HG03280 (cell line): ENCODE results near the gene GLI2.

Experiments
- ATAC-seq: cut with Tn5 transposase; IDR thresholded peaks from one replicate; pipeline ENCODE4 v1.9.1; 2021; ENCODE audit warnings: mild to moderate bottlenecking, moderate library complexity; ENCODE audit not compliant: unreplicated experiment

Gene GLI2

DNA sequence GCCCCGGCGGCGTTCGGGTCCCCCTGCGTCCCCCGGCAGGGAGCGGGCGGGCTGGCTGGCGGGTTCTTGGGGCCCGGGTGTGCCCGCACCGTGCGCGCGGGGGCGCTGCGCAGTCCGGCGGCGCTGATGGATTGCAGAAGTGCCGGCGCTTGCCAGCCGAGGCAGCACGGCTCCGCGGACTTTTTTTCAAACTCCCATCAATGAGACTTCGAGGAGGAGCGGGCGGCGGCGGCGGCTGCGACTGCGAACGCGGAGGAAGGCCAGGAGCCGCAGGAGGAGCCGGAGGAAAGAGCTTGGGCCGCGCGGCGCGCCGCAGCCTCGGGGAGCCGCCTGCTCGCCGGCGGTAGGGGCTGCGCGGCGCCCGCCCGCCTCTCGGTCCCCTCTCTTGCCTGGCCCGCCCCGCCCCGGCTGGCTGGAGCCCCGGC, at the start of gene GLI2:
GLI2 (plus strand) TSS at position 123 of the 425 bp plus-strand sequence. CDS start 61,453 bp downstream, outside the sequence.
- ATAC-seq, result no peak

DNA sequence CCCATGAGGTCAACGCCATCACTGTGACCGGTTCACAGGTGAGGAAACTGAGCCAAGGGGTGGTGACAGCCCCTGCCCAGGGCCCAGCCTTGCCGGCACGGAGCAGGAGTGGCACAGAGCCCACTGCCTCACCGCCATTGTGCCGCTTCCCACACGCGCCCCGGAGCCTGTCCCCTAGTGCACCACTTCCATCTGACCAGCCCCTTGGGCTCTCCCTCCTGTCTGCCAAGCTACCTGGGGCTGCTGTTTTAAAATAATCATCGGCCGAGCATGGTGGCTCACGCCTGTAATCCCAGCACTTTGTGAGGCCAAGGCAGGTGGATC, 49.7 kb upstream of the GLI2 start:
- no peak for ATAC-seq

DNA sequence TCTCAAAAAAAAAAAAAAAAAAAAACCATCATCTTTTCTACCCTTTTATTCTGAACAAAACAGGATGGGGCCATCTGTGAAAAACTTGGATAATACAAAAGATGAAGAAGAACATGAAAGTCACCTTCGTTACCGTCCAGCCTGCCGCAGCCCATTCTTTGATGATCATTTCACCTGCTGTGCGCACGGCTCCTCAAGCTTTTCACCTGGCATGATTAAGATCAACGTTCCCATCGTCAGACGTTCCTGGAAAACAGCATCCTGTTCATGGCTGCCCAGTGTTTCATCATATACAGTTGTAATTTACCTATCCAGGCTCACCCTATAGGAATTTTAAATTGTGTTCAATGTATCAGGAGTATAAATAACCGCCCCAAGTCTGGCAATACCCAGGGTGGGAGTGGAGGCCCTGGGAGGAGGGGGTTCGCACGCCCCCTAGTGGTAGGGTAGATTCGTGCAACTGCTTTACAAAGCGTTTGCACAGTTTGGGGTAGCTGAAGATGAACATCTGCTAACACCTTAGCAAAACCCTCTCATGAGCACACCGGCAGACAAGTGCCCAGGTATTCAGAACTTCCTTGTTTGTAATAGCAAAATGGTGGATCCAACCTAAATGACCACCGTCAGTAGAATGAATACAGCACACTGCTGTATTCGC, 49.0 kb upstream of the GLI2 start:
- ATAC-seq, result no peak

DNA sequence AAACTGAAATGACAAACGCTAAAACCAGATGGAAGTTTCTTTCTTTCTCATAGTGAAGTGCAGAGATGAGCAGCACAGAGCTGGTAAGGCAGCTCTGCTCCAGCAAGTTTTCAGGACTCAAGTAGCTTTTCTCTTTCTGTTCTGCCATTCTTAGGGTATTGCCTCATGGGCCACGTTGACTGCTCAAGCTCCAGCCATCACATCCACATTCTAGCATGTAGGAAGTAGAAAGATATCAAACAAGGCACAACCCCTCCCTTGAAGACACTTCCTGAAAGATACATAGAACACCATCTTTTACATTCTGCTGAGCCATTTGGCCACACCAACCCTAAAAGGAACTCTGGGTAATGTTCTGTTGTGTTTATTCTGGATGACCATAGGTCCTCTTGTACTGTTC, 48.5 kb upstream of the GLI2 start:
- ATAC-seq, result no peak

DNA sequence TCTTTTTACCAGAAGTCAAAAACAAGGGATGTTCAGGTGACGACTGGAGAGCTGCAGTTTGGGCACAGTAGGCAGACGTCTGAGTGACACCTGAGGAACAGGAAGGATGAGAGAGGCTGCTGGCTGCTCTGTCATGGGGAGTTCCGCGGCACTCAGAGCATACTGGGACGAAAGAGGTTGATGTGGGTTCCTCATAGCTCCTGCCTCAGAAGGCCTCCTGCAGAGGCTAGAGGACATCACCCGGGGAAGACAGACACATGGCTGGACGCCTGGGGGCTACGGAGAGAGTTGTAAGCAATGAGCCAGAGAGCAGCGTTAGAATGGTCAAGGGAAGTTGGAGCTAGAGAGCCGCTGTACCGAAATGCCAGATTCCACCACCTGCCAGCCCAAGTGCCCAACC, 45.1 kb upstream of the GLI2 start:
- no peak for ATAC-seq

DNA sequence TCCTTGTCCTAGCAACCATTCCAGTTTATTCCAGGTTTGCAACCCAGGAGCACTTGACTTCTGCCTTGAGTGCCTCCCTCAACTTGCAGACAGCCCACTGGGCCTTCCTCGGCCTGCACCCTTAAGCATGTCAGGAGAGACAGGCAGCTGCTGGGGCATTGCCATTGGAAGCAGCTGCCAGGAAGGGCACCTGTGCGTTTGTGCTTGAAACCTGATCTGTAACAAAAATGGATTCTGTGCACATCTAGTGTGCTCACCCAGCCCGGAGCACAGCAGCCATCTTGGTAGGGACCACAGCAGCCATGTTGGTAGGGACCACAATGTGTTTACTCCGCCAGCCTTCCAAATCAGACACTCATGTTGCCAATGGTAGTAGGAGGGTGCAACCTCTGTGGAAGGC, 44.3 kb upstream of the GLI2 start:
- no peak for ATAC-seq

DNA sequence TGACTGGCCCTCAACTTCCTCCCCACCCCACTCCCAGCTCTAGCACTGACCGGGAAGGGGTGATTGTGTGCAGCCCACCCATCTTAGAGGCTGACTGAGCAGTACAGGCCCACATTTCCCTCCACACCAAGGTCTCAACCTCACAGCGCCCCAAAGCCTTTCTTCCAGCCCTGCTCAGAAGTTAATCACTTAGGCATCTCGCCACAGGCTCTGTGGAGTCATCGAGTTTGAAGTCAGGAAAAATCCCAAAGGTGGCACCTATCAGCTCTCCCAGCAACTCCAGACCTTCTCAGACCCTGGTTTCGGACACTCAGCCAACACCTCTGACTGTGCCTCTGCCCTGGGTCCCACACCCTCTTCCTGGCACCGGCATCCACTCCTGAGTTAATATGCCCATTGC, 43.0 kb upstream of the GLI2 start:
- ATAC-seq, result no peak

DNA sequence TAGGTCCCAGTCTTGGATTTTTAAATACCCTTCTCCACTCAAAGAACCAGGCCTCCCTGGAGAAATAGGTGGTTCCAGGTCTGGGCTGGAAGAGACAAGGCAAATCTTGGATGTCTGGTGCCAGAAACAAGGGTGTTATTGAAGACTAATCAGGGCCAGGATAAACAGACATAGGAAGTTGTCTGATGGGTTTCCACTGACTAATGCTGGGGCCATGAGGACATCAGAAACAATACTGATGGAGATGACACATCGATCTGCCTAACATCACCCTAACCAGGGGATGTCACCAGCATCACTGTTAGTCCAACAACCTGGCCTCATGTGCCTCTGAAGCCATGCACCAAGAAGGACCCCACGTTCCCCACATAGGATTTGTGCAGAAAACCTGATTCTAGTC, 42.5 kb upstream of the GLI2 start:
- no peak for ATAC-seq

DNA sequence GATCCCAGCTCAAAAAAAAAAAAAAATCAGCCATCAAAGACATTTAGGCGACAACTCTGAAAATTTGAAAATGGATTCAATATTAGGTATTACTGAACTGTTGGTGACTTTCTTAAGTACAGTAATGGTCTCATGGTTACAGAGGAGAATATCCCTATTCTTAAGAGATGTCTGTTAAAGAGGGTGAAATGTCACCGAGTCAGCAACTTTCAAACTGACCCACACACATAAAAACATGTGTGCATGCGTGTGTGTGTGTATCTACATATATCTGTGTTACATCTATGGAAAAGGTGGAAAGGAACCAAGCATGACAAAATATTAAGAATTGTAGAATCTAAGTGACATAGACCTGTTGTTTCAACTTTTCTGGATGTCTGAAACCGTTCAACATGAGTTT, 41.6 kb upstream of the GLI2 start:
- no peak for ATAC-seq

DNA sequence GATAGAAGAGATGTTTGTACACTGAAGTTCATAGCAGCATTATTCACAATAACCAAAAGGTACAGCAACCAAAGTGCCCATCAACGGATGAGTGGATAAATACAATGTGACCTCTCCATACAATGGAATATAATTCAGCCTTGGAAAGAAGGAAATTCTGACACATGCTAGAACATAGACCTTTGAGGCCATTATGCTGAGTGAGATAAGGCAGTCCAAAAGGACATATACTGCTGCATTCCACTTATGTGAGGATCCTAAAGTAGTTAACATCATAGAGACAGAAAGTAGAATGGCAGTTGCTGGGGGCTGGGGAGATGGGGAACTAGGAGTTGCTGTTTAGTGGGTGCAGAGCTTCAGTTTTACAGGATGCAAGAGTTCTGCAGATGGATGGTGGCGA, 38.2 kb upstream of the GLI2 start:
- no peak for ATAC-seq

DNA sequence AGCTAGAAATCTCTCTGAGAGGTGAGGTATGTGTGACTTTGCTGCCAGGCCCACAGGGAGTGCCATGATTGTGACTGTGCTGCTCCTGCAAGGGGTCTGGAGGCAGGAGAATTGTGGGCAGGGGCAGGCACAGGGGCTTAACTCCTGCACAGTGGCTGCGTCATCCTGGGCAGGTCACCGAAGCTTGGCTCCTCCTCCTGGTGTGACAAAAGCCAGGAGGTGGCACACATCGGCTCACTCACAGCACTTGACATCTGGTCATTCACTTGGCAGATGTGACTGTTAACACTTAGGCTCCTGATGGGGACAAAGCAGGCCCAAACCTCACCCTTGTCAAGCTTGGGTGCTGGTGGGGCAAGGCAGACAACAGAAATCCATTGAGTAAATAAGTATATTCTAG, 36.4 kb upstream of the GLI2 start:
- ATAC-seq, result no peak

DNA sequence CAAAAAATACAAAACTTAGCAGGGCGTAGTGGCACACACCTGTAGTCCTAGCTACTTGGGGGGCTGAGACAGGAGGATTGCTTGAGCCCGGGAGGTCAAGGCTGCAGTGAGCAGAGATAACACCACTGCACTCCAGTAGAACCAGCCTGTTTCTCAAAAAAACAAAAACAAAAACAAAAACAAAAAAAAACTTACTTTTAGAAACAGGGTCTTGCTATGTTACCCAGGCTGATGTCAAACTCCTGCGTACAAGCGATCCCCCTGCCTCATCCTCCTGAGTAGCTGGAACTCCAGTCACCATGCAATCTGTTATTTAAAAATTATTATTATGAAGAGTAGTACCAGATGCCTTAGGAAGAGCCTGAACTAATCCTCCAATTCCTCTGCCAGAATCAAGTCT, 35.0 kb upstream of the GLI2 start:
- no peak for ATAC-seq

DNA sequence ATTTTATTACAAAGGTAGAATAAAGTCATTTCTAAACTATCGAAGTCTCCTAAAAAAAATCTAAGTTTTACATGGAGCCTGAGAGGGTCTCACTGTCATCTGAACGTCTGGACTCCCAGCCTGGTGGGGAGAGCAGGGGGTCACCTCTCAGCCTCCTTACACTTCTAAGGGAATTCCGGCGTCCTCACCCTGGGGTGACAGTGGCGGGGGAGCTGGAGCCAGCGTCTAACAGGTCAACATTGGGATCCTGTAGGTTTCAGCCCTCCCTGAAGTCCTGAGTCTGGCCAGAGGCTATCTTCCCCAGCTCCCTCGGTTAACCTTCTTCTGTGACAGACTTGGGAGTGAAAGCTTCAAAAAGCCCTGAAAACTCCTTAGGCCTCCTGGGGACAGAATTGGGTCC, 34.6 kb upstream of the GLI2 start:
- no peak for ATAC-seq

DNA sequence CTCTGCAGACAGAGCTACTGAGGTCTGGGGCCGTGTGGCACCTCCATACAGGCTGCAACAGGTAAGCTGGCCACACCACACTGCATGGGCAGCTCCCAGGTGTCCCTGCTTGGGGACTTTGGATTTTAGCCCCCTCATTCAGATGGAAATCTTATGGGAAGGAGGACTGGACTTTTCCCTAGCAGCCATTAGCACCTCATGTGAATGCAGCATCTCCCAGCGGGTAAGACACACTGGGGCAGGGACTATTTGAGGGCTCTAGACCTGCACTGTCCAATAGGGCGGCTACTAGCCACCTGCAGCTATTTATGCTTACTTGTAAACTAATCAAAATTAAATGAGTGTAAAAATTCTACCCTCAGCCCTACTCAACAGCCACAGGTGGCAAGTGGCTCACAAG, 34.2 kb upstream of the GLI2 start:
- no peak for ATAC-seq

DNA sequence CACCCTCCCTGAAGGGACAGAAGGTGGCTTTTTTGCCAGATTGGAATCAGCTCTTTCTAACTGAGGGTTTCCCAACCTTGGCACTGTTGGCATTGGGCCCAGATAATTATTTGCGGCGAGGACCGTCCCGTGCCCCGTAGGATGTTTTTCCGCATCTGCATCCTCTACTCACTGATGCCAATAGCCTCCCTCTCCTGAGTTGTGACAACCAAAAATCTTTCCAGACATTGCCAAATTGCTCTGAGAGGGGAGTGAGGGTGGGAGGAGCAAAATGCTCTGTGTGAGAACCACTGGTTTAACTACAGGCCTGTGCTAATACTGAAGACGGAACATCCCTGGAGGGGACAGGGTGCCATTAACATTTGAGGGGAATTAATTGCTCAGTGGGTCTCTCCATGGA, 33.6 kb upstream of the GLI2 start:
- no peak for ATAC-seq

DNA sequence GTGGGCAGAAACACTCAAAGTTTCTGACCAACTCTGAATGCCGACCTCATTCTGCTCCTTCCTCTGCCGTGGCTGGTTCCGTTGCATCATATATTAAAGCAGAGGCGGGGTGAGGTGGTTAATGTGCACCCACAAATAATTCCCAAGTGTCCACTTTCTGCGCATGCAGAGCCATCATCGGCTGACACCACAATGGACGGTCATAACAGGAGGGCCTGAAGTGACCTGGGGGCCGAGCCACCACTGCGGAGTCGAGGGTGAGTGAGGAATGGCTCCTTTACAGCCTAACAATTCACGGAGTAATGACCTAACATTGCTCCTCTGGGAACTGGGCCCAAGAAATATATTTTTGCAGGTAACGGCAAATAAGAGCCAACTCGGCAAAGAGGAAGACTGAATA, 32.9 kb upstream of the GLI2 start:
- no peak for ATAC-seq

DNA sequence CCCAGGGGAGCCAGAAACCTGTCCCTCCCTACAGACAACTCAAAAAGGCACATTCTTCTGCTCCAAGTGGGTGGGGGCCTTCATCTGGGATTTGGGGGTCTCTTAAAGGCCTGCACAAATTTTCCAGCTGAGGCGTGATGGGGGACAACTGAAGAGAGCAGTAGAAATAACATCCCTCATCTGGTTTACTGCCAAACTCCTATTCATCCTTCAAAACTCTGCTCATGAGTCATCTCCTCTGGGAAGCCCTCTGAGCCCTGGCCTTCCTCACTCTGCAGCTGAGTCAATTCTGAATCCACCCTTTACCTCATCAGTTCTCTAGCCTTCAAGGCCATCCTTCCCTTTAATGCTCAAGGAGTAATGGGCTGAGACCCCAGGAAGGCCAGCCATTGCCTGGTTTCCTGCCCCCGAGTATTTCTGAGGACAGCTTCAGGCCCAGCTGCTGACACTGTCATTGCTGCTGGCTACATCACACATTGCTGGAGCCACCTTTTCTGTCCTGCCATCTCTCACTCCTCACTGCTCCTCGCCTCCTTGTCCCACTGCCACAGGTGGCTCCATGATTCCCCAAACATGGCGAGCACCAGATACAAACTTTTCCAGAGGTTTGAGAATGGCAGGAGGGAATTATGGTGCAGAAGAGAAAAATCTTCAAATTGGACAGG, 32.2 kb upstream of the GLI2 start:
- no peak for ATAC-seq

DNA sequence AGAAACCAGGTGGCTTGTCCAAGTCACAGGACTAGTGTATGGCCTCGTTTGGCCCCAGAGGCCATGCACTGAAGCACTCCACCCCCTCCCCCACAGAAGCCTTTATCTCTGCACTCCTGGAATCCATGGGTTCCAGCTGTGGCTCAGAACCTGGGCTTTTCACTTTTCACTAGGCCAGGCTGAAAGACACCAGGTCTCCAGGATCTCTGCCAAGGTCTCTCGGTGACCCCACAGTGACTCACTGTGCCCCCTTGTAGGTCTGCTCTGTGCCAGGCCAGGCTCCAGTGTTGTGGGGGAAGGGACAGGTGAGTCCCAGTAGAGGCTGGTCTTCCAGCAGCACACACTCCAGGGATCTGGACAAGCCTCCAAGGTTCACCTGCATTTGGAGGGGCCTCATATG, 31.0 kb upstream of the GLI2 start:
- ATAC-seq, result no peak

DNA sequence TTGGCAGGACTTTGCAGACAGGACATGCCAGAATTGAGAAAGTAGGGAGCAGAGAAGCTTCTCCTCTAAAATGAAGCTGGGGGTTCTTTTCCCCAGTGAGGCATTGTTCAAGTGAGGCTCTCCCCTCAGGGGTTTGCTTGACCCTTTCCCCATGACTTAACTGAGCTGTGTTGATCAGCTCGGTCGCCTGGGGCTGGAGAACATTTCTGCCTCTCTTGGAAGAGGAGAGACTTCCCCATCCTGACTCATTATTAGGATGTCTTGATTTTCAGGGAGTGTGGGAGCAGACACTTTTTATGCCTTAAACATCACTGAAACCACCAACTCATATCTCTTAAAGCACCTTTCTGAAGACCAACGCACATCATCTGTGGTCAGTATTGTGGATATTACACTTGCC, 27.9 kb upstream of the GLI2 start:
- no peak for ATAC-seq

DNA sequence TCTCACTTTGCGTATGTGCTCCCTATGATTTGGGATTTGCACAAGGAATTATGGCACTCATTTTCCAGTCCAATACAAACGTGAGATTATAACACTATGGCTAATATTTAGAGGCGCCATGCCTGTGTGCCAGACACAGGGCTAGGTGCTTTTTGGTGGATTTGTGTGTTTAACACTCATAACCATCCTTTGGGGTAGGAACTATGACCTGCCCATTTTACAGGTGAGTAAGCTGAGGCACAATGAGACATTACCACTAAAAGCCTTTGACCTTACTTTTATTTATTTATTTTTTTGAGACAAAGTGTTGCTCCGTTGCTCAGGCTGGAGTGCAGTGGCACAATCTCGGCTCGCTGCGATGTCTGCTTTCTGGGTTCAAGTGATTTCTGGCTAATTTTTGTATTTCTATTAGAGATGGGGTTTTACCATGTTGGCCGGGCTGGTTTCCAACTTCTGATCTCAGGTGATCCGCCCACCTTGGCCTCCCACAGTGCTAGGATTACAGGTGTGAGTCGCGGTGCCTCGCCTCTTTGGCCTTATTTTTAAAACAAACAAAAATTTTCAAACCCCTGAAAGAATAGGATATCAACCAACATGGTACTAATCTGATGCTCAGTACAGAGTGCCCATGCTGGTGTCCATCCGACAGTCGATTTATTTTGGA, 26.6 kb upstream of the GLI2 start:
- ATAC-seq, result no peak

DNA sequence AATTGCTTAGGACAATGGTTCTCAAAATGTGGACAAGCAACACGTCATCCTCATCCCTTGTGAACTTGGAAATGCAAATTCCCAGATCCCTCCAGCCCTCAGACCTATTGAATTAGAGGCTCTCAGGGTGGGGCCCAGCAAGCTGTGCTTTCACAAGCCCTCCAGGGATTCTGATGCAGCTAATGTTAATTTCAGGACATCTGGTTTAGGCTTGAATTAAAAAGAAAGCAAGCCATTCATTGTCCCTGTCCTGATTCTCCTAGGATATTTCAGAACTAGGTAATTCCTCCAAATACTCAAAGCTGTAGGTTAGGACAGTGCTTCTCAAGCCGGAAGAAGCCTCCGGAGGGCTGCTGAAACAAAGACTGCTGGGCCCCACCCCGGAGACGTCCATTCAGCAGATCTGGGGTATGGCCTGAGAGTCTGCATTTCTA, 26.0 kb upstream of the GLI2 start:
- no peak for ATAC-seq

DNA sequence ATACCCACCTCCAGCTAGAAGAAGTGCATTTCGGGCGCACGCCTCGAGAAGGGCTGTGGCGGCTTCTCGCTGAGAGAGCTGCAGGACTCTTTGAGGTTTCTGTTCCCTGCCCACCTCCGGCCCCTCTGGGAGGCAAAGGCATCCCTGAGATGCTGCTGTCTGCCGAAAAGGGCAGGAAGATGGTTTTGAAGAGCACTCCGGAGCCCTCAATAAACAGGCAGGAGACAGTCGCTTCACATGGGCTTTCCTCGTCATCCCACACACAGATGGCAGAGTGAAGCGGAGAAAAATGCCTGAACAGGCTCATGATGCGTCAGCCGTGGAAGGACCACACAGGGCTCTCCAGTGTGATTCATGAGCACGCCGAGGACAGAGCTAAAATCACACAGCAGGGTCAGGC, 25.4 kb upstream of the GLI2 start:
- ATAC-seq, result no peak

DNA sequence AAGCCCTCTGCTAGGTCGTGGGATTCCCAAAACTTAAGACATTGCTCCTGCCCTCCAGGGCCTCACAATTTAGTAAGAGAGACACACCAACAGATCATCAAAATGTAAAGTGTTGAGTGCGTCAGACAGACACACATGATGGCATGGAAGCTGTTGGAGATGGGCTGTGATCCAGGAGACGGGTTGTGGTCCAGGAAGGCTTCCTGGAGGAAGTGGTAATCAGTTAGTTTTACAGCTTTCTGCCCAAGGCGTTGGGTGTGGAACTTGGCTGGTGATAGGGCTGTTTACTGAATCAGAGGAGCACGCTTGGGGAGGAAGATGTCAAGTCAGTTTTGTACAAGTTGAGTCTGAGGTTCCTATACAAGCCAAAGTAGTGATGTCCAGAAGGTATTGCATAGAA, 24.0 kb upstream of the GLI2 start:
- ATAC-seq, result no peak
